Hepatocyte (in vitro differentiated cells): ENCODE results near the gene COBL. TPM values are rescaled to one million over a fixed set of nuclear protein-coding genes. Genes with fewer than 3 reads are reported as not detected.

ENCODE experiments used
- DNase-seq: peaks from one replicate; pipeline ENCODE4 v3.0.0-alpha.2; 2016; ENCODE audit warnings: low spot score
- H2AFZ ChIP-seq: fragments of 200-600 bp; sonication (generic); 2 replicates; pipeline ENCODE4 v1.6.0; 2016; ENCODE audit warnings: antibody characterized with exemption, mild to moderate bottlenecking
- H3K27ac ChIP-seq: fragments of 200-600 bp; sonication (generic); 2 replicates; pipeline ENCODE4 v1.5.1; 2016; ENCODE audit warnings: mild to moderate bottlenecking
- H3K27me3 ChIP-seq: fragments of 200-600 bp; sonication (generic); 2 replicates; pipeline ENCODE4 v1.6.1; 2016
- H3K36me3 ChIP-seq: fragments of 200-600 bp; sonication (generic); replicated peaks from 2 replicates; pipeline ENCODE4 v1.5.1; 2016; ENCODE audit warnings: low read depth; ENCODE audit not compliant: insufficient read depth
- H3K4me1 ChIP-seq: fragments of 200-600 bp; sonication (generic); 2 replicates; pipeline ENCODE4 v1.5.1; 2016; ENCODE audit warnings: mild to moderate bottlenecking, moderate library complexity; ENCODE audit not compliant: insufficient read depth
- H3K4me2 ChIP-seq: fragments of 200-600 bp; sonication (generic); 2 replicates; pipeline ENCODE4 v1.6.0; 2016
- H3K4me3 ChIP-seq: fragments of 200-600 bp; sonication (generic); 2 replicates; pipeline ENCODE4 v1.5.1; 2016; ENCODE audit warnings: mild to moderate bottlenecking
- H3K79me2 ChIP-seq: fragments of 200-600 bp; sonication (generic); 2 replicates; pipeline ENCODE4 v1.6.0; 2017; ENCODE audit warnings: mild to moderate bottlenecking
- H3K9me2 ChIP-seq: fragments of 200-600 bp; sonication (generic); replicated peaks from 2 replicates; pipeline ENCODE4 v1.6.0; 2017; ENCODE audit warnings: mild to moderate bottlenecking; ENCODE audit not compliant: insufficient read depth
- H3K9me3 ChIP-seq: fragments of 200-600 bp; sonication (generic); 2 replicates; pipeline ENCODE4 v1.5.1; 2016; ENCODE audit warnings: low read depth, mild to moderate bottlenecking
- H4K20me1 ChIP-seq: fragments of 200-600 bp; sonication (generic); 2 replicates; pipeline ENCODE4 v1.6.0; 2016; ENCODE audit warnings: mild to moderate bottlenecking; ENCODE audit not compliant: insufficient read depth, poor library complexity, severe bottlenecking
- EZH2 ChIP-seq: fragments of 200-600 bp; sonication (generic); IDR thresholded peaks from 2 replicates; pipeline ENCODE4 v1.6.1; 2016; ENCODE audit warnings: antibody characterized with exemption, mild to moderate bottlenecking, borderline replicate concordance
- EZH2phosphoT487 ChIP-seq: fragments of 200-600 bp; sonication (generic); IDR thresholded peaks from one replicate; pipeline ENCODE4 v1.6.1; 2018; ENCODE audit warnings: antibody characterized with exemption, mild to moderate bottlenecking, low read depth, moderate library complexity; ENCODE audit not compliant: unreplicated experiment, severe bottlenecking
- WGBS: methylation state at CpG from one replicate; pipeline ENCODE4 v1.1.6; 2016; ENCODE audit warnings: low lambda C conversion rate; ENCODE audit errors: missing lambda C conversion rate; 5-methylcytosine and 5-hydroxymethylcytosine counted together
- polyA plus RNA-seq: library from polyadenylated mRNA; unstranded; fragments of >200 nt; fragmentation: Nextera tagmentation; extraction: Ambion mirVana; gene quantifications from 2 replicates; pipeline ENCODE4 v1.2.1, GENCODE V29; 2016
- total RNA-seq: library from RNA; depleted of rRNA; stranded (reverse); fragments of >200 nt; gene quantifications from 2 replicates; pipeline ENCODE4 v1.2.3, GENCODE V29; 2014
- TF ChIP-seq, protein P1 (sequence below): fragments of 200-600 bp; sonication (generic); IDR thresholded peaks from 2 replicates; pipeline ENCODE4 v1.5.1; 2016; ENCODE audit warnings: antibody characterized with exemption, mild to moderate bottlenecking; ENCODE audit not compliant: poor library complexity

The COBL gene
- total and polyA plus RNA-seq, 2 experiments from 2014 or later: 7.8 to 20.5 TPM

DNA sequence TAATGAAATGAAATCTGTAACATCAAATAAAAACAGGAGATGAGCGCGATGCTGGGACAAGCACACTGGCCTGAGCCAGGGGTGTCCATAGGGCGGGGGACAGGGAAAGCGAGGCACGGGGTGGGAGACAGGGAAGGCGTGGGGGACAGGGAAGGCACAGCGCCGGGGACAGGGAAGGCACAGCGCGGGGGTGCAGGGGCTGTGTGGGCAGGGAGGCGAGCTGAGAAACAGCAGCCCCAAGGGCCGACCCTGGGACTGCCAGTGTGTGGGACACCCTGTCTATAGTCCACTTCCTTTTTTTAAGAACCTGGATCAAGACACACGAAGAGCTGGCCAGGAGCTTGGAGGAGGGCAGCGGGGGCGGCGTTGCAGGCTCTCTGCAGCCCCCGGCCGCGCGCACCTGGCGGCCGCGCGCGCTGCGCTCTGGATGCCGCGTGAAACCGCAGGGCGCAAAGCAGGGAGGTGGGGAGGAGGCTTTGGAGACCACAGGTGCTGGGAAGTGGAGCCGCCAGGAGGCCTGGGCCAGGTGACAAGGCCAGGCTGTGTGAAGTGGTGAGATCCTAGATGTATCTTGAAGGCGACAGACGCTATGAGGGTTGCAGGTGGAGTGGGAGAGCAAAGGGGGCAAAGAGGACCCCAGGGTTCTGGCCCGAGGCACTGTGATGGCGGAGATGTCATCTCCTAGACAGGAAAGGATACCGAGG, 157.7 kb downstream of the COBL start:
- Histone ChIP-seq H3K4me1 (no peaks in the 10 kb centered on the region), H3K9me3 (no peaks in the 10 kb centered on the region), H3K36me3 (no peaks in the 10 kb centered on the region), H3K4me3 (no peak overlapping the region), H3K4me2 (no peak overlapping the region), H3K79me2 (no peaks in the 10 kb centered on the region), H3K27ac (no peak overlapping the region), H3K9me2 (no peaks in the 10 kb centered on the region), H4K20me1 (no peaks in the 10 kb centered on the region), H2AFZ (no peak overlapping the region), H3K27me3 (no peaks in the 10 kb centered on the region)
- 97% methylated on average over 31 of the region's 36 CpGs for WGBS
- TF ChIP-seq EZH2: no peak
- TF ChIP-seq EZH2phosphoT487: no peak
- TF ChIP-seq, protein P1, sequence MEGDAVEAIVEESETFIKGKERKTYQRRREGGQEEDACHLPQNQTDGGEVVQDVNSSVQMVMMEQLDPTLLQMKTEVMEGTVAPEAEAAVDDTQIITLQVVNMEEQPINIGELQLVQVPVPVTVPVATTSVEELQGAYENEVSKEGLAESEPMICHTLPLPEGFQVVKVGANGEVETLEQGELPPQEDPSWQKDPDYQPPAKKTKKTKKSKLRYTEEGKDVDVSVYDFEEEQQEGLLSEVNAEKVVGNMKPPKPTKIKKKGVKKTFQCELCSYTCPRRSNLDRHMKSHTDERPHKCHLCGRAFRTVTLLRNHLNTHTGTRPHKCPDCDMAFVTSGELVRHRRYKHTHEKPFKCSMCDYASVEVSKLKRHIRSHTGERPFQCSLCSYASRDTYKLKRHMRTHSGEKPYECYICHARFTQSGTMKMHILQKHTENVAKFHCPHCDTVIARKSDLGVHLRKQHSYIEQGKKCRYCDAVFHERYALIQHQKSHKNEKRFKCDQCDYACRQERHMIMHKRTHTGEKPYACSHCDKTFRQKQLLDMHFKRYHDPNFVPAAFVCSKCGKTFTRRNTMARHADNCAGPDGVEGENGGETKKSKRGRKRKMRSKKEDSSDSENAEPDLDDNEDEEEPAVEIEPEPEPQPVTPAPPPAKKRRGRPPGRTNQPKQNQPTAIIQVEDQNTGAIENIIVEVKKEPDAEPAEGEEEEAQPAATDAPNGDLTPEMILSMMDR: no peak
- DNase-seq: no peak

DNA sequence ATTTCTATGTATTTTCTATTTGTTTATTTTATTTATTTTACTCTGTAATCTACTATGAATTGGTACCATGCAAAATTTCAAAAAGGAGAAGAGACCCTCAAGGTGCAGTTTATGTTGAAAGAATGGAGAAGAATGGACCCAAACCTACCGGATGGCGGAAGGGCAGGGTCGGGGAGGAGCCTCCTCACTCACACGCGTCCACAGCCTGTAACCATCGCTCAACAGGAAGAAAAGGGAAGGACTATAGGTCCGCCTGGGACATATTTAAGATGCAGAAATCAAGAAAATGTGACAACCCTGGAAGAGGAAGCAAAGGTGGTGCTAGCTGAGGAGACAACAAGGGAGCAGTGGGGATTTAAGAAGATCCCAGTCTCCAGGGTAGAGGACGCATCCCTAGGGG, 158.4 kb downstream of the COBL start:
- TF ChIP-seq EZH2phosphoT487 (no peak), EZH2 (no peak)
- TF ChIP-seq, protein P1: no peak
- H3K79me2 ChIP-seq: no peaks in the 10 kb centered on the region
- H3K4me3 ChIP-seq: no peak overlapping the region
- no peak overlapping the region for H3K4me2 ChIP-seq
- H3K9me3 ChIP-seq: no peaks in the 10 kb centered on the region
- WGBS: 93% methylated on average over 8 of the region's 8 CpGs
- H2AFZ ChIP-seq: no peak overlapping the region
- no peak for DNase-seq
- no peaks in the 10 kb centered on the region for H3K9me2 ChIP-seq
- no peaks in the 10 kb centered on the region for H3K4me1 ChIP-seq
- H4K20me1 ChIP-seq: no peaks in the 10 kb centered on the region
- no peaks in the 10 kb centered on the region for H3K36me3 ChIP-seq
- no peaks in the 10 kb centered on the region for H3K27me3 ChIP-seq
- no peak overlapping the region for H3K27ac ChIP-seq

DNA sequence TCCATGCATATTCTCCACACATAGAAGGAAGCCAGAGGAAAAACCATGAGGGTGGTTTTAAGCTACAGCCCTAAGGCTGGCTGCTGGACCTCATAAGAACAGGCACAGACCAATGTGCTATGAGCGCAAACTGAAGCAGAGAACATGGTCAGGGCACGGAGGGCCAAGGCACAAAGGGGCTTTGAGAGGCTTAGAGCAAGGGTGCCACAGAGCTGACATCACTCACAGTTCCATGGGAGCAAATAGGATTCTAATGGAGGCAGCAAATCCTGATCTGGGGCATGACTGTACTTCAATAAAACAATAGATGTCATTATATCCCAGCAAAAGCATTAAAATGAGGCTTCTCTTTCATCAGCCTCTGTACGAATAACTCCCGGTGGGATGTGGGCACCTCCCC, 162.4 kb downstream of the COBL start:
- Histone ChIP-seq H3K4me1 (no peaks in the 10 kb centered on the region), H3K4me2 (no peak overlapping the region), H3K9me2 (no peaks in the 10 kb centered on the region), H3K27me3 (no peaks in the 10 kb centered on the region), H3K36me3 (no peaks in the 10 kb centered on the region), H3K79me2 (no peaks in the 10 kb centered on the region), H4K20me1 (no peaks in the 10 kb centered on the region), H3K4me3 (no peak overlapping the region), H2AFZ (no peak overlapping the region), H3K27ac (no peak overlapping the region), H3K9me3 (no peaks in the 10 kb centered on the region)
- WGBS: 88% methylated on average over 4 of the region's 4 CpGs
- no peak for DNase-seq
- TF ChIP-seq, protein P1: no peak
- TF ChIP-seq EZH2 (no peak), EZH2phosphoT487 (no peak)
